Panc1 (cell line): ENCODE measurements around the gene OVOL2. TPM values are rescaled to one million over a fixed set of nuclear protein-coding genes. Genes with fewer than 3 reads are reported as not detected.
A peak's percentile ranks its signal among the peaks of the same experiment; 100 is the strongest.

ENCODE experiments used
- ATAC-seq: fragments of 200-7000 bp; cut with Tn5 transposase; 2 replicates; pipeline ENCODE4 v1.9.1; 2020; ENCODE audit warnings: mild to moderate bottlenecking, moderate library complexity
- Bru-seq: library from RNA; stranded (reverse); fragments of 400-500 nt; gene quantifications from one replicate; lab custom pipeline; 2021; lab: Mats Ljungman, UMichigan
- BruChase-seq, 2 experiments: library from RNA; stranded (reverse); fragments of 400-500 nt; gene quantifications; one replicate each; lab custom pipeline; 2021; lab: Mats Ljungman, UMichigan
- BruUV-seq: library from RNA; stranded (reverse); fragments of 400-500 nt; replicated peaks from 2 replicates; lab custom pipeline; 2021; lab: Mats Ljungman, UMichigan
- CTCF ChIA-PET: fragments of 300-600 bp; sonication (Branson Sonifier 250); formaldehyde crosslinking; loops from one replicate; lab custom pipeline; 2022; ENCODE audit warnings: antibody characterized with exemption; lab: Charles Lee
- POLR2A ChIA-PET: fragments of 300-600 bp; sonication (Branson Sonifier 250); formaldehyde crosslinking; loops from one replicate; lab custom pipeline; 2022; ENCODE audit warnings: antibody characterized with exemption; lab: Charles Lee
- DNase-seq: peaks from one replicate; pipeline ENCODE4 v3.0.0-alpha.2; 2010; ENCODE audit warnings: low read depth, low spot score
- H3K27ac ChIP-seq: 2 replicates; pipeline ENCODE4 v1.5.1; 2011; ENCODE audit warnings: mild to moderate bottlenecking, low read length, inconsistent platforms
- H3K27me3 ChIP-seq: fragments of 200-500 bp; sonication (Bioruptor generic); 2 replicates; pipeline ENCODE4 v1.6.0; 2014; ENCODE audit warnings: low read length, inconsistent platforms; ENCODE audit not compliant: control insufficient read depth, insufficient read depth
- H3K36me3 ChIP-seq: fragments of 200-500 bp; sonication (Bioruptor generic); 2 replicates; pipeline ENCODE4 v1.5.1; 2014; ENCODE audit warnings: inconsistent platforms, mild to moderate bottlenecking, low read length, moderate library complexity; ENCODE audit not compliant: control insufficient read depth, insufficient read depth
- H3K4me1 ChIP-seq: 2 replicates; pipeline ENCODE4 v1.5.1; 2011; ENCODE audit warnings: inconsistent platforms, mild to moderate bottlenecking, low read length, moderate library complexity; ENCODE audit not compliant: control insufficient read depth, insufficient read depth
- H3K4me3 ChIP-seq, 2 experiments: 2 replicates each; pipeline ENCODE4 v1.5.1; 2011 to 2012; ENCODE audit warnings: low read depth in 2 of 2, low read length in 2 of 2, mild to moderate bottlenecking in 2 of 2, inconsistent platforms in 1 of 2, moderate library complexity in 1 of 2
- H3K9me3 ChIP-seq: fragments of 200-500 bp; sonication (Bioruptor generic); 2 replicates; pipeline ENCODE4 v1.5.1; 2014; ENCODE audit warnings: low read depth, mild to moderate bottlenecking, inconsistent platforms, low read length, moderate library complexity; ENCODE audit not compliant: control insufficient read depth, insufficient read depth
- CTCF ChIP-seq: fragments of 450-650 bp; IDR thresholded peaks from 2 replicates; pipeline ENCODE4 v1.5.1; 2017; ENCODE audit warnings: mild to moderate bottlenecking
- POLR2AphosphoS5 ChIP-seq: IDR thresholded peaks from 2 replicates; pipeline ENCODE4 v1.6.1; 2012; ENCODE audit warnings: mild to moderate bottlenecking, low read depth, low read length, moderate library complexity
- REST ChIP-seq, 2 experiments: IDR thresholded peaks; 2 replicates each; pipeline ENCODE4 v1.6.1; 2011 to 2012; ENCODE audit warnings: low read depth in 2 of 2, control low read depth in 1 of 2, low read length in 1 of 2, mild to moderate bottlenecking in 1 of 2, moderate library complexity in 1 of 2; ENCODE audit not compliant: insufficient read depth in 1 of 2
- SIN3A ChIP-seq: IDR thresholded peaks from 2 replicates; pipeline ENCODE4 v1.6.1; 2012; ENCODE audit warnings: low read depth, mild to moderate bottlenecking, low read length, moderate library complexity, borderline replicate concordance; ENCODE audit not compliant: insufficient read depth
- TCF7L2 ChIP-seq: IDR thresholded peaks from 2 replicates; pipeline ENCODE4 v1.6.1; 2011; ENCODE audit warnings: mild to moderate bottlenecking, low read depth, low read length, inconsistent platforms
- in situ Hi-C: cut with HindIII; loops from 2 replicates; pipeline ENCODE4 v1.10.0; 2016; ENCODE audit warnings: low sequenced_read_pairs, low pct_unique_long_range_greater_than_20kb
- intact Hi-C: fragments of 100-400 bp; cut with micrococcal nuclease; formaldehyde crosslinking; loops from one replicate; pipeline ENCODE4 v1.10.0; 2022; ENCODE audit not compliant: unreplicated experiment
- long read RNA-seq: library from polyadenylated mRNA; unstranded; transcript quantifications from one replicate; pipeline ENCODE4 v2.0.0, GENCODE V29; 2021; ENCODE audit not compliant: unreplicated experiment
- polyA plus RNA-seq: library from polyadenylated mRNA; unstranded; fragments of >200 nt; gene quantifications from one replicate; pipeline ENCODE4 v1.2.1, GENCODE V29; 2012; ENCODE audit warnings: missing spikeins; ENCODE audit not compliant: insufficient read length
- total RNA-seq: library from RNA; stranded (reverse); gene quantifications from one replicate; pipeline ENCODE4 v1.2.1, GENCODE V29; 2021; ENCODE audit not compliant: unreplicated experiment

OVOL2 gene
- total RNA-seq (0.77 TPM), Bru-seq, nascent RNA (percentile 30 among the genes with signal in this experiment), BruChase-seq, experiment 1, labeled RNA remaining after a 2-hour chase (percentile 21 among the genes with signal in this experiment), BruChase-seq, experiment 2, labeled RNA remaining after a 6-hour chase (percentile 27 among the genes with signal in this experiment)
- 0.30 TPM for polyA plus RNA-seq
- long read RNA-seq, partial matches to known transcripts: 0 of 10 reads
- long read RNA-seq, other reads (novel, unspliced or antisense): 10 of 10 reads

GRCh38 chr20:18057101-18057993 is at the start of gene OVOL2:
TSS of gene OVOL2 (minus strand) at chr20:18057916. CDS start at chr20:18057634, 282 bp downstream.
- H3K4me3 ChIP-seq: peak within 1 kb of the TSS; percentile 46 to 55

More at GRCh38 chr20:18057101-18057993, at the start of gene OVOL2:
- no peaks in the 10 kb centered on the region for H3K9me3 ChIP-seq
- in situ Hi-C loops: no loop called here
- ChIA-PET POLR2A (no interaction called here), CTCF (no interaction called here)
- no peak within 1 kb of the TSS for H3K27ac ChIP-seq
- intact Hi-C loops: loop anchor here (10.0 kb wide), 1 partner anchor 217 kb away; no protein-coding TSS in a partner anchor
- BruUV-seq: no TSS peak
- H3K4me1 ChIP-seq: peaks cover 9% of the 10 kb centered on the region
- H3K36me3 ChIP-seq: no peaks in the 10 kb centered on the region
- DNase-seq: no peak
- peak; percentile 50 for ATAC-seq
- H3K27me3 ChIP-seq: peaks cover 22% of the 10 kb centered on the region
- TF ChIP-seq POLR2AphosphoS5: no peak
- TF ChIP-seq TCF7L2: no peak
- TF ChIP-seq REST (IDR thresholded peaks at IDR 0.05; ENCODE audit: insufficient read depth in 1 of 2, low read depth in 2 of 2, low read length in 1 of 2): no peak
- no peak for TF ChIP-seq CTCF
- no peak for TF ChIP-seq SIN3A
